ENCODE measurements around the gene WNT4.

Gene WNT4

DNA sequence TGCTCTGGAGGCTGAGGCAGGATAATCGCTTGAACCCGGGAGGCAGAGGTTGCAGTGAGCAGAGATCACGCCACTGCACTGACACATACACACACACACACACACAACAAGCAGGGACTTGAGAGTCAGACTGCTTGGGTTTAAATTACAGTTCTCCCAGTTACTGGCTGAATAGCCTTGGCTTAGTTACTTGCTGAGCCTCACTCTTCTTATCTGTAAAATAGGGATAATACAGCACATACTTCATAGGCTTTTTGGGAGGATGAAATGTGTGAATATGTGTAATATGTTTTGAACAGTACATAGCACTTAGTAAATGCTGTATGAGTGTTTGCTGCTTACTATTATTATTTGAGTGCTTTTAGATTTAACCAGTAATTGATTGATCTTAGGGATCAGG, 66.6 kb downstream of the WNT4 start:
- ChIA-PET POLR2A (no interaction called here), CTCF (no interaction called here)
- TF ChIP-seq BHLHE40 (IDR thresholded peaks at IDR 0.05; ENCODE audit: borderline replicate concordance): no peak
- DNase-seq (ENCODE audit: extremely low spot score): no peak

DNA sequence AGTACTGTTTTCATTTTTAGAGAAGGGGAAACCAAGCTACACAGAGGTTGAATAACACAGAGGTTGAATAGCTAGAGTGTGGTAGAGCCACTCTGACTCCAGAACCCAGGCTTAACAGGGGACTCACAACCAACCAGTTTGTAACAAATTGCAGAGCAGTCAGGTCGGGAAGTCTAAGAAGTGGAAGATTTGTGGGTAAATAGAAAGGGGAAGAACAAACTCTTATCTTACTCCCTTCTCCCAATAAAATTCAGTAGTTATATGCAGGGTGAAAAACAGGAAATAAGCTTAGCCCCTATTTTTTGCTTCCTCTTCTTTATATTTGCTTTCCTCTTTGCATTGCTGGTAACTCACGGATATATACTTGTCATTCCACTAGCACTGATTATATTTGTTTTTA, 67.2 kb downstream of the WNT4 start:
- CTCF ChIA-PET: no interaction called here
- no peak for TF ChIP-seq ELF4 (IDR thresholded peaks at IDR 0.05)
- no peak for TF ChIP-seq CTBP1 (IDR thresholded peaks at IDR 0.05; ENCODE audit: borderline replicate concordance)
- TF ChIP-seq BHLHE40 (IDR thresholded peaks at IDR 0.05; ENCODE audit: borderline replicate concordance): no peak
- TF ChIP-seq ZNF384 (IDR thresholded peaks at IDR 0.05): no peak
- DNase-seq (ENCODE audit: extremely low spot score): no peak

DNA sequence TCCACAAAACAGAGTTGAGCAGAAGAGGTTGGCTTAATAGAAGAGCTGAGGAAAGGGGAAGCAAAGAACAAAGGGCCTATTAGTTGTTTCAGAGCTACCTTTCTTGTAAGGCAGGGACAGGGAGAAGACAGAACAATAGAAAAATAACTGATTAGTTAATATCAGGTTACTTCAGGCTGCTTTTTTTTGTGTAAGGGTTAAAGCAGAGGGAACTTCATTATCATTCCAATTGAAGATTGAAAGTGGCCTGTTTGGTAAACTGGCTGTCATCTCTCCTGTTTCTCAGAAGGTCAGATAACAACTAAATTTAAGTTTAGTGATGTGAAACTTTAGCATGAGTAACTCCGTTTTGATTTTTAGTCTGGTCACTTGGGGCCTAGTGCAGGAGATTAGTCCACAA, 68.1 kb downstream of the WNT4 start:
- ChIA-PET CTCF (interaction anchor here (0.8 kb wide), 1 partner anchor 23 kb away, joined by 4 read pairs; no protein-coding TSS in a partner anchor), POLR2A (interaction anchor here (2.0 kb wide), 1 partner anchor 21 kb away, joined by 8 read pairs; no protein-coding TSS in a partner anchor)
- DNase-seq (ENCODE audit: extremely low spot score): no peak
- TF ChIP-seq FOXK2 (IDR thresholded peaks at IDR 0.05): no peak
- TF ChIP-seq HDGF (IDR thresholded peaks at IDR 0.05; ENCODE audit: borderline replicate concordance): no peak
- TF ChIP-seq ARNT (IDR thresholded peaks at IDR 0.05): no peak
- no peak for TF ChIP-seq SP1 (IDR thresholded peaks at IDR 0.05)
- TF ChIP-seq, protein P1, sequence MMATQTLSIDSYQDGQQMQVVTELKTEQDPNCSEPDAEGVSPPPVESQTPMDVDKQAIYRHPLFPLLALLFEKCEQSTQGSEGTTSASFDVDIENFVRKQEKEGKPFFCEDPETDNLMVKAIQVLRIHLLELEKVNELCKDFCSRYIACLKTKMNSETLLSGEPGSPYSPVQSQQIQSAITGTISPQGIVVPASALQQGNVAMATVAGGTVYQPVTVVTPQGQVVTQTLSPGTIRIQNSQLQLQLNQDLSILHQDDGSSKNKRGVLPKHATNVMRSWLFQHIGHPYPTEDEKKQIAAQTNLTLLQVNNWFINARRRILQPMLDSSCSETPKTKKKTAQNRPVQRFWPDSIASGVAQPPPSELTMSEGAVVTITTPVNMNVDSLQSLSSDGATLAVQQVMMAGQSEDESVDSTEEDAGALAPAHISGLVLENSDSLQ (IDR thresholded peaks at IDR 0.05): no peak
- no peak for TF ChIP-seq BHLHE40 (IDR thresholded peaks at IDR 0.05; ENCODE audit: borderline replicate concordance)
- TF ChIP-seq SUZ12 (IDR thresholded peaks at IDR 0.05): no peak
- TF ChIP-seq FOXA1 (IDR thresholded peaks at IDR 0.05): no peak
- TF ChIP-seq FOXM1 (IDR thresholded peaks at IDR 0.05; ENCODE audit: borderline replicate concordance): no peak
- no peak for TF ChIP-seq TARDBP (IDR thresholded peaks at IDR 0.05)
- TF ChIP-seq NFRKB (IDR thresholded peaks at IDR 0.05): no peak
- no peak for TF ChIP-seq ELF4 (IDR thresholded peaks at IDR 0.05)
- no peak for TF ChIP-seq L3MBTL2 (conservative IDR thresholded peaks at IDR 0.05)
- no peak for TF ChIP-seq CTBP1 (IDR thresholded peaks at IDR 0.05; ENCODE audit: borderline replicate concordance)
- no peak for TF ChIP-seq ZNF384 (IDR thresholded peaks at IDR 0.05)
- TF ChIP-seq LEF1 (IDR thresholded peaks at IDR 0.05; ENCODE audit: borderline replicate concordance): no peak

More for the DNA sequence above, 67.2 kb downstream of the WNT4 start:
- POLR2A ChIA-PET: no interaction called here

- CTCF ChIA-PET: interaction anchor here (0.7 kb wide), 1 partner anchor 69 kb away, joined by 3 read pairs; no protein-coding TSS in a partner anchor
- TF ChIP-seq ZNF384 (IDR thresholded peaks at IDR 0.05) (no peak), FOXK2 (IDR thresholded peaks at IDR 0.05) (no peak), FOXA1 (IDR thresholded peaks at IDR 0.05) (no peak), SUZ12 (IDR thresholded peaks at IDR 0.05) (no peak), TARDBP (IDR thresholded peaks at IDR 0.05) (no peak), NFRKB (IDR thresholded peaks at IDR 0.05) (no peak), LEF1 (IDR thresholded peaks at IDR 0.05; ENCODE audit: borderline replicate concordance) (no peak), L3MBTL2 (conservative IDR thresholded peaks at IDR 0.05) (no peak)
- TF ChIP-seq, protein P1 (IDR thresholded peaks at IDR 0.05): no peak
- DNase-seq (ENCODE audit: extremely low spot score): no peak
- POLR2A ChIA-PET: no interaction called here
These were observed 71.4 kb downstream of the WNT4 start for GRCh38 chr1:22071511-22071910.

Data from HEK293T (cell line).